ENCODE measurements around the gene APCDD1.
"Not testable (repeated sequence)": the region's sequence is repeated elsewhere in the genome, so short reads cannot be mapped to it uniquely, and the experiment has no call there.

APCDD1 gene

GRCh38 chr18:10497206-10497749, 42.8 kb downstream of the APCDD1 start:
- DNase-seq: peak; percentile 13

GRCh38 chr18:10499230-10499629, 44.8 kb downstream of the APCDD1 start:
- no peak for DNase-seq

GRCh38 chr18:10500038-10500437, 45.6 kb downstream of the APCDD1 start:
- DNase-seq: no peak

GRCh38 chr18:10504723-10505122, 50.3 kb downstream of the APCDD1 start:
- DNase-seq: no peak

- DNase-seq: not testable (repeated sequence)
These were observed 51.5 kb downstream of the APCDD1 start for GRCh38 chr18:10505892-10506291.

GRCh38 chr18:10508591-10508990, 54.2 kb downstream of the APCDD1 start:
- no peak for DNase-seq

- no peak for DNase-seq
These were observed 56.8 kb downstream of the APCDD1 start for GRCh38 chr18:10511236-10511635.

GRCh38 chr18:10514082-10514481, 59.6 kb downstream of the APCDD1 start:
- DNase-seq: no peak

- no peak for DNase-seq
These were observed 60.2 kb downstream of the APCDD1 start for GRCh38 chr18:10514601-10515000.

GRCh38 chr18:10515456-10515855, 61.0 kb downstream of the APCDD1 start:
- DNase-seq: no peak

- DNase-seq: no peak
These were observed 61.6 kb downstream of the APCDD1 start for GRCh38 chr18:10516078-10516477.

- DNase-seq: no peak
These were observed 64.3 kb downstream of the APCDD1 start for GRCh38 chr18:10518595-10519255.

- no peak for DNase-seq
These were observed 64.9 kb downstream of the APCDD1 start for GRCh38 chr18:10519366-10519765.

- peak; percentile 70 for DNase-seq
These were observed 65.8 kb downstream of the APCDD1 start for GRCh38 chr18:10519999-10520935.

GRCh38 chr18:10521566-10521965, 67.1 kb downstream of the APCDD1 start:
- DNase-seq: no peak

- no peak for DNase-seq
These were observed 68.1 kb downstream of the APCDD1 start for GRCh38 chr18:10522574-10522973.

GRCh38 chr18:10523544-10523943, 69.1 kb downstream of the APCDD1 start:
- DNase-seq: no peak

- DNase-seq: peak; percentile 80
These were observed 70.3 kb downstream of the APCDD1 start for GRCh38 chr18:10524507-10525370.

- DNase-seq: no peak
These were observed 70.9 kb downstream of the APCDD1 start for GRCh38 chr18:10525371-10525691.

GRCh38 chr18:10525697-10526560, 71.5 kb downstream of the APCDD1 start, which contains the start of gene NAPG:
Gene NAPG (plus strand): TSS chr18:10526027. CDS start chr18:10526103, 76 bp downstream.
- DNase-seq: peak; percentile 97

GRCh38 chr18:10526561-10526949, 72.1 kb downstream of the APCDD1 start:
- DNase-seq: no peak

GRCh38 chr18:10528439-10528838, 74.0 kb downstream of the APCDD1 start:
- no peak for DNase-seq

Data from NCI-H226 (cell line).